NCI-H2196 treated with DMSO at 0.1 percent for 48 hours (cell line): ENCODE measurements around the gene HDAC4.

ENCODE experiments used
- DNase-seq: peaks from one replicate; lab custom pipeline; 2025; ENCODE audit not compliant: unreplicated experiment; lab: John Stamatoyannopoulos, UW

The HDAC4 gene

DNA sequence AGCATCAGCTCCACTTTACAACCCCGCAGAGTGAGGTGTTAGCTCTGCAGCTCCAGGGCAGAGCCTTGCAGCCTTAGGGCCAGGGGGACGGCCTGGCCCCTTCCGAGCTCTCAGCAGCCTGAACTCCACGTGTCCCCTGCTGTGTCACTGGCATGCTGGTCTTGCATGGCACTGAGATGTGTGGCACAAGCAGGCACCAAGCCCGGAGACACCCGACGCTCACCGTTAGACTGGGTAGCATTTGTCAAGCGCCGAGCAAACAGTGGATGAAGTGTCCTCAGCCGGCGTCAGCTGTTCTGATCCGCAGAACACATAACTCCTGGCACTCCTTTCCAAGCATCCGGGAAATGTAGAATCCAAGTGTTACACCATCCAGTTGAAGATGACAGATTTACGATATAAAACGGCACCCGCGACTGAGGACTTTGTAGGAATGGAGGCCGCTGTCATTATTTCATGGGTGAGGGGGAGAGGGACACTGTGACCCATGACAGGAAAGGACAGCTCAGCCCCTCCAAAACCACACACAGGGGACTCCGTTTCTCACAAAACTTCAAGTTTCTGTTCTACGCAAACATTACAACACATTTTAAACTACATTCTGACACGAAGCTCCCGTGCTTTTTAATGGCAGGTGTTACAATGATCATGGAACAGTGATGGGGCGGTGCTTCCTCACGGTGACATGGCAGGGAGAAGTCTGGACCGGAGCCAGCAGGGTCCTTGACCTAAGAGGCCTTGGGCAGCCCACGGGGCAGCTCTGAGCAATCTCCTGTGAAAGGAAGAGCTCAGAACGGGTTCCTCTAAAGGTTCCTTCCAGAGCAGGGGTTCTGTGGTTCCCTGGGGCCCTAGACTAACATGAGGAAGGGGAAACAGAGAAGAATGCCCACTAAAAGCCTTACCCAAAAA, 89.4 kb downstream of the HDAC4 start:
- DNase-seq, result no peak

DNA sequence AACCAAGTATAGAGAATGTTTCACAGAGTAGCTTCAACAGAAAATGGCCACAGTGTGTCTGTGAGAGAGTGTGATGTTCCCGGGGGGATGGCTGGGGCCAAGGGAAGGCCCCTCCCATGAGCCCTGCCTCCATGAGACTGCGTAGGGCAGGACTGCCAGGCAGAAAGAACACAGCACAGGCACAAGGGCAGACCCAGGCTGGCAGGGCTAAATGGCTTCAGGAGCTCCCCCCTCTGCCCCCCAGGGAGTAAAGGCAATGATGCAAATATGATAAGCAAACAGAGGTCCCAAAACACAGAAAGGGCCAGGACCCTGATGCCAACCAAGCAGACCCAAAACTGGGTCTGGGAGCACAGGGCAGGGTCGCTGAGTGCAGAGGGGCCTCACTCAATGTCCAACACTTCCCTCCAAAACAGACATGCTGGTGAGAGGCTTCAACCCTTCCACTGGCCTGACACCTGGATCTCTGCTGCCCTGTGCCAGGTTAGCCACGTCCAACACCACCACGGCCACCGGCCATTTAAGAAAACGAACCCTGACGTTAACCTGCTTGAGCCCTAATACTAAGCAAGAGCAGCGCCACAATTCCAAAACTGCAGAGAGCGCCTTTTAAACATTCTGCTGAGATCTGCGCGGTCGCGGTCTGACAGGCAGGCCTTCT, 90.3 kb downstream of the HDAC4 start:
- no peak for DNase-seq

DNA sequence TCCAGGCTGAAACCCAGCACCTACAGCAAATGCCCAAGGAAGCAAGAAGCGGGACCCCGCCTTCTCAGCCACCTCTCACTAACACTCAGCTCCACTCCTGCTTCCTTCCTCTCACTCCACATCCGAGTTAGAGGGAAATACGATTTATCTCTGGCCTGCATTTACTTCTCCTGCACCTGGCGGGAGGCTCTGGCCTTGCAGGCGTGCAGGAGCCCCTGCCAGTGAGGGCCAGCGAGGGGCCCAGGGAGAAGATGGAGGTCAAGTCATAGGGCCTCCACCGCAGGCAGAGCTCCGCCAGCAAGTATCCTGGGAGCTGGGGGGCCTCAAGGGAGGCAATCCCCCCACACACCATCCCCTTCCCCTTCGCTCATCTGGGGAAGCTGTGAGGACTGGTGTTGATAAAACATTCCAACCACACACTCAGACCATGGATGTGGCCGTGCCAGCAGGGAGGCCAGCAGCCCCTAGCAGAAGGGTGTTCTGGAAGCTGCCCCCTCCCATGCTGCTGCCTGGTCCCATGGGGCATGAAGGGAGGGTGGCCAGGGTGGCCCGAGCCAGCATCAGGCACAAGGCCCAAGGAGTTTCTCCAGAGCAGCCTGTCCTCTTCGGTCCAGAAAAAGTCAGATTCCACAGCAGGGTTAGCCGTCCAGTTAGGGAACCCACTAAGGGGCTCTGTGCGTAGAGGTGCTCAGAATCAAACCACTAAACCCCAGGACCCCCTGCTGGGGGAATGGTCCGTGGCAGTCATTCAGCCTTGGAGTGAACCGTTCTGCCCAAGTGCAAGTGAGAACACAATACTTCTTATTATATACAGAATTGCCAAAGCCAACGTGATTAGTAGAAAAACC, 91.2 kb downstream of the HDAC4 start:
- DNase-seq, result no peak

DNA sequence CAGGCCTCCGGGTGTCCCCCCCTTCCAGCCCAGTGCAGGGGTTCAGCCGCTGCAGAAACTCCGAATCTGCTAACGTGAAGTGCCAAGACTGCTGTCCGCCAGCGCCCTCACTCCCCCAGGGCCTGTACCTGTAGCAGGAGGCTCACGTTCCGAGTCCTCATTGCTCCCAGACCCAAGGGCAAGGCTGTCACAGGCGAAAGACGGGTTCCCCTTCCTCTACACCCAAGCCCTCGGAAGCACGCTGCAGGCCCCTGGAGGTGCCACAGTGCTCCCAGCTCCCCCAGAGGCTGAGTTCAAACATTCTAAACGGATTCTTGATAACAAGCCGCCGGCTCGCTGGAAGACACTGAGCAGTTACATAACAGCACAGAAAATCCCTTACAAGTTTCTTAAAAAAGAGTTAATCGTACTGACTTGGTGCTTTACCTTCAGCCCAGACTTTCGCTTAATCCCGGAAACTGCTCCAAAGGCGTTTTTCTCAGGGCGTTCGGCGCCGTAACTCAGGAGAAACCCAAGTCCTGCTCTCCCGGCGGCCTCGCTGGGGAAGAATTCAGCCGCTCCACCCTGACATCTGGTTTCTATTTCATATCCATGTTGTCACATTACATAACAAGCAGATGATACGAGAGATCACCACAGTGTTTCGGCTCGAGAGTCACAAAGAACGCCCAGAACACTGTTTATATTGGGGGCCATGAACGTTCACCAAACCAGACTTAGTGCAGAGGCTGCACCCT, 92.0 kb downstream of the HDAC4 start:
- DNase-seq, result no peak

DNA sequence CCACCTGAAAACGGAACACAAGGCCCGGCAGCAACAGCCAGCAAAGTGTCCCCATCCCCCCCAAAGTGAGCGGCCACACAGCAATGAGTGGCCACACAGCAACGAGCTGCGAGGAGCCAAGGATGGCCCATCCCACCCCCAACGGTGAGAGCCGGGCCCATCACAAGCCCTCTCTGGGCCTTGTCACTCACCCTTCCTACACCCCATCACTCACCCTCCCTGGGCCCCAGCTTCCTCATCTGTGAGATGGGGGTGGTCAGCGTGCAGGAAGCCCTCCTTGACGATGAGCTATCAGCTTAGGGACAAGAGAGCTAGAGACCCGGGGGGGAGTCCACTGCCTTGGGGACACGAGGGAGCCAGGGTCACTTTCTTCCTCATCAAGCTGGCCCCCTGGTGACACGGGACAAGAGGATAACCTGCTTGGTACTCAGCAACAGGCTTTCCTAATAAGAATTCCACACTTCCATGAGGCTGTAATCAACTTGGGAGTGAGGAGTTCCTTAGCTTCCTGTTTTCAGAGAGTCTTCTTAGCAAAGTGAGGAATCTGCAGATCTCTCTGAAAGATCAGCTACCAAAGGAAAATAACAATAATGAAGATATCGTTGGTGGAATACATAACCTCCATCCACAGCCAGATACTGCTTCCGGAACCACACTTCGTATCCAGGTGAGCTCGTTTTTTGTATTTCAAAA, 92.8 kb downstream of the HDAC4 start:
- DNase-seq, result no peak

DNA sequence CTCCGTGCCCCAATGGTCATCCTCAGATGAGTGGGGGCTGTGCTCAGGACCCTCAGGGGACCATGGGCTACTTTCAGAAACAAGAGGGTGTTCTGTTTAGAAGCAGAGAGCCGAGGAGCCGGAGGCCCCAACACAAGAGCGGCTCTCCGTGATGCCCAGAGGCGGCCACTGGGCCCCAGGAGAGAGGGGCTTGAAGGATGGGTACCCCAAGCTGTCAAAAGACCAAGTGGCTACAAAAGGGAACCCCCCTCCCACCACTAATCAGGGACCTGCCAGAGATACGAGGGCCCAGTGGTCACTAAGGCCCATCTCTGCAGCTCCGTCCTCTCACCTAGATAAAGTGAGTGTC, 93.6 kb downstream of the HDAC4 start:
- DNase-seq, result no peak

DNA sequence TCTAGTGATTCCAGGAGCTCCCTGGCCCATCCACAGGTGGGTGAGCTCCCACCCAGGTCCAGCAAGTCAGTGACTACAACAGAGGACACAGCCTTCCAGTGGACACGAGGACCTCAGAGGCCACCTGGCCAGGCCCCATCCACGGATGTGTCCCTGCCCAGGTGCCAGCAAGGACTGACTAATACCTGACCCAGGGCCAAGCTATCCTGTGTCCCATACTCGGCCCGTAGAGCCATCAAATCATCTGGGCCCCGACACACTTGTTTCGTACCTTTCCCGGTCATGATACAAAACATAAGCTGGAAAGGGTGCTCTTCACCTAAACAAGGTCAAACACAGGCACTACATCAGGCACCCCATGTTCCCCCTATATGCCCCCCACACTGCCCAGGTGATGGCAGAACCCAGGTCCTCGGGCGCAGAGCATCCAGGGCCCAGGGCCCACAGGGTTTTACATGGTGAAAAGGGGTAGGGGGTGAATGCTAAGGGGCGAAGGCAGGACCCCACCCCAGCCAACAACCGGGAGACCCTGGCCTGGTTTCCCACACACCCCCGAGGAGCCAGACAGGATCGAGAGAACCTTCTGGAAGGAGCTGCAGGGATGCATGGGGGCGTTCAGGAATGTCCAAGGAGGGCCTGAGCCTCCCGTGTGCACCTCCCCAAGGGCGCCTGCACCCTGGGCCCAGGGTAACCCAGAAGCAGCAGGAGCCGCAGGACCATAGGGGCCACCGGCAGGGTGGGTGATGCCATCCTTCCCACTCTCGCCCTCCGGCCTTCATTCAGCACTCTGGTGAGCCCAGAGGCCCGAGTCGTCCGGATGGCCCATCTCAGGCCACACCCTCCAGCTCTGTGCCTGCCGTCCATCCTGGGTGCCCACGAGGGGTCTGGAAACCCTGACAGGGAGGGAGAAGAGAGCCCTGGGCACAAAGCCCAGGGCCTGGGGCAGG, 94.3 kb downstream of the HDAC4 start:
- DNase-seq, result no peak

DNA sequence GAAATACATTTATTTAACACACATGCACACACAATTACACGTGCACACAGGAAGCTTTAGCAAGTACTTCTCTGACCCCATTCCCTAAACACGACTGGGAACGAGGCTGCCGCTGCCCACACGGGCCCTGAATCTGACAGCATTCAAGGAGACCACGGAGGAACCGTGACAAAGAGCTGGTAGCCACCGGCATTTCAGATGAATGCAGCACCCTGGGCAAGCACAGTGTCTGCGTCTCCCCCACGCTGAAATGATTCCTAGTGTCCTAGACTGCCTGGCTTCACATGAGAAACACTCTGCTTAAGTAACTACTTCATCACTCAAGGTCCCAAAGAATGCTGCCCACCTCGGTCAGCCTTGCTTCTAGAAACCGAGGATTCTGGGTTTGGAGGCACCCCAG, 95.0 kb downstream of the HDAC4 start:
- DNase-seq, result no peak

DNA sequence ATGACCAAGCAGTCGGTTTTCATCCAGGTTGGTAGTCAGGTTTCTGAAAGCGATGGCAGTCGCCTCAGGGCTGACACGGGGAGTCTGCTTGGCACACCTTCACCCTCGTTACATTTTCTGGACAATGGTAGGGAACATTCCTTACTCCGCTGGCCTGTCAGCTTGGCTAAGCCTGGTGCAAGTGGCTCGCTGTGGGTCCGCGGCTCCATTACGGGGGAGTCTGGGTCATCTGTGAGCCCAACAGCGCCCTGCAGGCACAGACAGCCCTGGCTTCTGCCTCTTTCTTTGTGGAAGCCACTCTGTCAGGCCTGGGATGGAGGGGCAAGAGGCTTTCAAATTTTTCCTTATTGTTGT, 95.6 kb downstream of the HDAC4 start:
- no peak for DNase-seq

DNA sequence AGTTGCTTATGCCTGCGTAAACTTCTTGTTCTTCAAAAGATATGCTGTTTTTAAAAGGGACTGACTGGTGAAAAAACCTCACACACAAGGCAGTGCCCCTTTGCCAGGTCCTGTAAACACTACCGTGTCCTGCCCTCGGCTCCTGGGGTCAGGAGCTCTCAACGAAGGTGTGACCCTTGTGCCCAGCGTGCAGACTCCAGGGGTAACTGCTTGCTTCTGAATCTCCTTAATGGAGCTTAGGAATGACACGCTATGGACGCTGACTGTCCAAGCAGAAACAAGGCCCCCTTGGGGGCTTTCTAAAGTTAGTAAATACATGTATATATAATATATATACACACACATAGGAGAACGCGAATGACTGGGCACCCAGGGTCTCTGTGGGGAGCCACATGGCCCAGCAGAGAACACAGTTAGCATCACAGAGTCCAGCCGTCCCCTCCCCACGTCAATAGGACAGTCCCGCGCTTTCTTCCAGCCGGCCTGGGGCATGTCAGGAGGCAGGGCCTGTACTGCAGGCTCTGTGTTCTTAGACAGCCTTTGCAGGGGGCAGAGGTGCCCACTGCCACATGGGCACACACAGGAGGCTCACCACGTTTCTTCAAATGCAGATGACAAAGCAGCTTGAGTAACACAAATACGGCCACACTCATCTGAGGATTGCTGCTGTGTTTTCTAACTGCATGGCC, 96.1 kb downstream of the HDAC4 start:
- DNase-seq, result no peak

DNA sequence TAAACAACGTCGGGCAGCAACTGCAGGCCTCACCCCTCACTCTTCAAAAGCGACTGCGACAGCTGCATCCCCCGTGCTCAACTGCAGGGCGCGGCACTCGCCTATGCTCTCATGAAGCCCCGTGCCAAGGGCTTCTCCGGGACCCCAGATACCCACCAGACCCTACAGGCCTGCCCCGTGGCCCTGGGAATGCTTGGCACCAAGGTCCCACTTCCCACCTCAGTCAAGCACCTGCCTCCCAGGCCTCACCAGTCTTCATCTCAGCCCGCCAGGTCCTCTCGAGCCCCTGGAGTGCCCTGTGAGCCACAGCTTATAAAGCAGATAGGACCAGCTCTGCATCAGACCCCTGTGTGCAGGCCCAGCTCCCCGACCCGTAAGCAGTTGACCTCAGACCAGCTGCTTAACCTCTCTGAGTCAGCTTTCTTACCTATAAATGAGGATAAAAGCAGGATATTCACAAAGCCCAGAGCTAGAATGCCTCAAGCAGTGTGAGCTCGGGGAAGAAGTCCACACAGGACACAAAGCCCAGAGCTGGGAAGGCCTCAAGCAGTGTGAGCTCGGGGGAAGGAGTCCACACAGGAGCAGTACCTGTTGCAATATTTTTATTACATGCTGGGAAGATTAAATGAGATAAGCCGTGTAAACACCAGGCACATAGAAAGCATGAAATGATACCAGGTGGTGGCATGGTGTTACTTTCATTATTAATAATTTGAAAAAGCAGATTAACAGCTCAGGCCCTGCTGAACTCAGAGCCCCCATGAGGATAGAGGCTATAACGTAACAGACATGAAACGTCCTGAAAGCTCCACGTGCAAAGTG, 96.9 kb downstream of the HDAC4 start:
- DNase-seq, result no peak

DNA sequence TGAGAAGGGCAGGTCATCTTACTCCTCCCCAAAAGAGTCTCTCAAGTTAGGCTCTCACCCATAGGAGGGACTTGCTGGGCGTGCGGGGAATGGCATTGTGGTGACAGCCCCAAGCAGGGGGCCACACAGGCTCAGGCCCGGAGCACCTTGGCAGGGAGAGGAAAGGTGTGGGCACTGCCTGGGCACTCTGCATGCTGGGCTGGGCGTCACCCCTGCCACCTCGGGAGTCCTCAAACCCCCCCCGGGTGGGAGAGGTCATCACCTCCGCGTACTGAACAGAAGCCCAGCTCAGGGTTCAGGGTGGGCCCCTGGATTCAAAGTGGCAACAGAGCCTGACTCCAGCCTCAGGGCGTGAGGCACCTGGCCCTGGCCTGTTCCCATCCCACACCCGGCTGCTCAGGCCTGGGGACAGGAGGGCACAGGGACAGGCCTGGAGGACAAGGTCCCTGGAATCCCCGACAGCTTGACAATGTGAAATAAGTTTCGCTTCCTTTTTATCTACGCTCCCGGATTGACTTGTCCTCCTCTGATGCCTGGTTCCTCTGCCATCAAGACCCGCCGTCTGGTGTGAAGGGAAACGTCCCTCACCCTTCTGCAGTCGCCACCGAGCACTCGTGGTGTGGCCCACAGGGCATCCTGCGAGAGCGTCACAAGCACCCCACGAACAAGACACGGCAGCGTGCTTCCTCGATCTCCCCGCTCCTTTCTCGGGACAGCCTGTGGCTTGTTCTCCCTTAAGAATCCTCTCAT, 97.8 kb downstream of the HDAC4 start:
- no peak for DNase-seq

DNA sequence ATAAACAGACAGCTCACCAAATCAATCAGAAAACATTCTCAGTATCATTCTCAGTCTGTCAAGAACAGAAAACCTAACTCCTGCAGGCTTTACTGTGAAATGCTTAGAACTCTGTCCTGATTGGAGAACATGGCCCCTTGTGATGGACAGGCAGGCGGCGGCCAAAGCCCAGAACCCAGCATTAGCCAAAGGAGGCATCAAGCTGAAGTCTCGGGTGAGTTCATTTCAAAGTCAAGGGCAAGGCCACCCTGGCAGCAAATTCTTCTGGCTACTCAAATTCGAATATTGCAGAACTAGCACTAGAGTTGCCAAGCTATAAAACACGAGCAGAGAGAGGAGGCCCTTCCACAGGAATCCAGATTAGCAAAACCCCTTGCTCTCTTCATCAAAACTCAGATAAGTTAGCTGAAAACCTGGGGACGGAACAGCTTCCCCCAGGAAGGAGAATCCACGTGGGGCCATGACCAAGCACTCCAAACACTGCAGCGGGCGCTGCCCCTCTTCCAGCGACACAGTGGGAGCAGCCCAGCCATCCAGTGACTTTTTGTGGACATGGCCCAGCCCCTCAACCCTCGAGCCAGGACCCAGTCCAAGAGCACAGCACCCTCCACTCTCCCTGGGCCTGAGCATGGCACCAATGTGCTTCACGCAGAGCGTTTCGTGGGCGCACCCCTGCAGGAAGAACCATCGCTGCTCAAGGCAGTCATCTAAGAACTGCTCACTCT, 98.6 kb downstream of the HDAC4 start:
- DNase-seq, result no peak

DNA sequence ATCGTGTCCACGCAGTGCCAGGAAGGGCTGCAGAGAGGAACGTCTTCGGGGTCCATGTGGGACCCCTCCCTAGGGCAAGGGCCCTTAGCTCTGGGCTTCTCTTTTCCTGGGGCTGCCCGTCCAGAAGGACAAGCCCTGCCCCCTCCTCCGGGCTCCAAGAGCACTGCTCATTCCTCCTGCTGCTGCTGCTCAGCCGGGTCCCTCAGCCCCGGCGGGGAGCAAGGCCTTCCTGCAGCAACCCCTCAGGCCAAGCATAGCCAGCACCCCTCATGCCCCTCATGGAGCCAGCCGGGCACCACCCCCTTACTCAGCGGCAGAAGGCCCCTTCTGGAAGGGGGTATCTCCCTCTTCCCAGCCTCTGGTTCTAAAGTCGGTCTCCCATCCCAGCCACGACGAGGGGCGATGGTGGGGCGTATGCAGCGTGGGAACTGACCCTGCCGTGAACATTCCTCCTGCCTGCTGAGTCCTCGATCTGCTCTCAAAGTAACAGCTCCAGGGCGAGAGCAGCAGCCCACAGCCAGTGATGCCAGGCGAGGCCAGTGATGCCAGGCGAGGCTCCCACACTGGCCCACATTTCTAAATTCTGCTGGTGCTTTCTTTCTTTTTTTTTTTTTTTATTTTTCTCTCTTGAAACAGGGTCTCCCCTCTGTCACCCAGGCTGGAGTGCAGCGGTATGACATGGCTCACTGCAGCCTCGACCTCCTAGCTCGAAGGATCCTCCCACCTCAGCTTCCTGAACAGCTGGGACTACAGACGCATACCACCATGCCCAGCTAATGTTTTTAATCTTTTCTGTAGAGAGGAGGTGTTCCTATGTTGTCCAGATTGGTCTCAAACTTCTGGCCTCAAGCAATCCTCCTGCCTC, 99.7 kb downstream of the HDAC4 start:
- DNase-seq, result no peak

DNA sequence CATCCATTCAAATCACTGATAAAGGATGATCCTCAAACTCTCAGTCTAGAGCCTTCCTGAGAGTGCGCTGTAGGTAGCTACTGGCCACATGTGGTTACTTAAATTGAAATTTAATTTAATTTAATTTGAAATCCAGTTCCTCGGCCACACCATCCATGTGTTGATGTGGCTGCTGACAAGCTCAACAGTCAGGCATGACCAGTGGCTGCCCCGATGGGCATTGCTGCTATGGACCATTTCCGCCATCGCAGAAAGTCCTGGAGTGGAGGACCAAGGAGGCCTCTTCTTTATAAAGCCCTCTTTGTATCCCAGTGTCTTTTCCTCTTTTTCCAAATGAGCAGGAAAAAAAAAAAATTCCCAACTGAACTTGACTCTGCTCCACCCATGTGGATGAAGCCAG, 100.6 kb downstream of the HDAC4 start:
- no peak for DNase-seq
